SIG-M5 treated with dmso at 0.1 percent for 504 hours (cell line): ENCODE data around the gene MMP24OS.
"Not testable (repeated sequence)": the region's sequence is repeated elsewhere in the genome, so short reads cannot be mapped to it uniquely, and the experiment has no call there.

Experiments used
- DNase-seq: peaks from one replicate; lab custom pipeline; 2025; ENCODE audit not compliant: unreplicated experiment; lab: John Stamatoyannopoulos, UW

The MMP24OS gene

GRCh38 chr20:35277531-35278395, at the start of gene MMP24OS:
MMP24OS (minus strand) TSS chr20:35278122; CDS start chr20:35277929, 193 bp downstream.
- DNase-seq, result peak; percentile 91

DNA sequence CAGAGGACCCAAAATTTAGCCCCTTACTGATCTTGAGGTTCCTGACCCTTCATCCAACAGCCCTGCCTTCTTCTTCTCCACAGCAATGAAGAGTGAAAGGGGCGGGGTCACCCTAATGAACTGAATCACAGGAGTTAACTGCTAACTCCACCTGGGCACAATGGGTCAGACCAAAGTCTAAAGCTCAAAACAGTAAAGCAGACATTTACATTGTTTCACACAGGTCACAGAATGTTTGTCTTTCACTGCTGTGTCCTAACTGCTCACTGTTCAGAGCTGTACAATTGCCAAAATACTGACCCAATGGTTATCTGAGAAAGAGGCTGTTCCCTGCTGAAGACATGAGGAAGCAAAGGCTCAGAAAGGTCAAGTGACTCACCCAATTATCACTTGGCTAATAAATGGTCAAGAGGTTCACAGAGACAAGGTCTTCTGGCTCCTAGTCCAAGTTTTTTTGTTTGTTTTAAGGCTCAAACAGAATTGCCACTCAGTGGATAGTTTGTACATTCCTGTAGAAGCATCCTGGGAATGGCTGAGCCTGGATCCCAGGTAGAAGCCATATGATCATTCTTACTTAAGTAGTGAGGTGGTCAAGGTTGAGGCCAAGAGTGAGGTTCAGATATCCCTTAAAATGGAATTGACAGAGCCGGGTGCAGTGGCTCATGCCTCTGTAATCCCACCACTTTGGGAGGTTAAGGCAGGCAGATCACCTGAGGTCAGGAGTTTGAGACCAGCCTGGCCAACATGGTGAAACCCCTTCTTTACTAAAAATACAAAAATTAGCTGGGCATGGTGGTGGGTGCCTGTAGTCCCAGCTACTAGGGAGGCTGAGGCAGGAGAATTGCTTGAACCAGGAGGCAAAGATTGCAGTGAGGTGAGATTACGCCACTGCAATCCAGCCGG, 49.4 kb upstream of the MMP24OS start:
- DNase-seq, result no peak

DNA sequence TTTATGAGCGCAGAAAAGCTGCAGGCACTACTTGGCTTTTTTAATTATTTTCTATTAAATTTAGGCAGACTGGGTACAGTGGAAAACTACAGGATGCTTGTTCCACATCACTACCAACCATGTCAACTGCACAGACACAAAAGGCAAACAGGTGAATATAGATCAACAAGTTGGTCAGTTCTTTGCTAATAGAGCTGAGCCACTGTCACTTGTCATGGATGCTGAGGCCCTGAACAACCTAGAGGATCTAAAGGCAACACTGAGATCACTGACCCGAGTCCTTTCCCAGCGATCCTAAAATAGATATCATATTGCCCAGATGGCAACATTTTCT, 48.8 kb upstream of the MMP24OS start:
- DNase-seq, result no peak

DNA sequence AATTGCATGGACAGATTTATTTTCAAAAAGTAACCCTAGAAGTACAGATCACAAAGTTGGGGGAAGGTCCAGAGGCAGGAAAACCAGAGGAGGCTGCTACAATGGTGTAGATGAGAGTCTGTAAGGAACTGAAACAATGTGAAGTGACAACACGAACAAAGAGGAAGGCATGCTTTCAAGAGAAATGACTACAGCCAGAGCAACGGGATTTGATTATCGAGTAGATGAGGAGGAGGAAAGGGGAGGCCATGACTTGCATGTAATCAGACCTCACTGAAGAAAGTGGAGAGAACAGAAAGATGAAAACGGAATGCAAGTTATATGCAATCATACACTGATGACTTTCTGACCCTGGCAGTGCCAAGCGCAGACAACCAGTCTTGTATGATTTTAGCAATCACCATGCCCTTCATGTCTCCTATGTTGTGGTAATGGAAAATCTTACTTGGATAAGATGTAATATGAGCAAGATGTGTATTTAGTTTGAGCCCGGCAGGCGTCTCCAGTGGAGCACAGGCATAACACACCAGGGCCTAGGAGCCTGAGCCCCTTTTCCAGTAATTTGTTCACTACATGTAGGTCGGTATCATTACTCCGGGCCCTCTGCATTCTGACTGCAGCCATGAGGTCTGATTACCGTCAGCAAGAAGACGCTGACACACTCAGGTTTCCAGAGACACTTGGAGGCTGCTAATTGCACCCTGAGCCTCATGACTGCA, 48.3 kb upstream of the MMP24OS start:
- peak; percentile 72 for DNase-seq

DNA sequence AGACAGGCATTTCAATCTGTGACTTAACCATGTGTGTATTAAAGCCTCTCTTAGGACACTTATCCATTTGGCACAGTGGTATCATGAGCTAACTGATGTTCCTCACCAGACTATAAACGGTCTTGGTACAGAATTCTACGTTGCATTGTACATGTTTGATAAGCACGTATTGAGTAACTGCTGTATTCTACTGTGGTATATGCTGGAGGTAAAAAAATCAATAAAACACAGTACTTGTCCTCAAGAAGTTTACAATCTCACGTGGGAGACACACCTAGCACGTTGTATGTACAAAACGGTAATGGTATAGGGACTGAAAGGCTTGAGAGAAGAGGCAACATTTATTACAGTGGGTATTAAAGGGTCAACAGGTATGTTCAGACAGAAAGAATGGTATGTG, 47.5 kb upstream of the MMP24OS start:
- DNase-seq, result no peak

DNA sequence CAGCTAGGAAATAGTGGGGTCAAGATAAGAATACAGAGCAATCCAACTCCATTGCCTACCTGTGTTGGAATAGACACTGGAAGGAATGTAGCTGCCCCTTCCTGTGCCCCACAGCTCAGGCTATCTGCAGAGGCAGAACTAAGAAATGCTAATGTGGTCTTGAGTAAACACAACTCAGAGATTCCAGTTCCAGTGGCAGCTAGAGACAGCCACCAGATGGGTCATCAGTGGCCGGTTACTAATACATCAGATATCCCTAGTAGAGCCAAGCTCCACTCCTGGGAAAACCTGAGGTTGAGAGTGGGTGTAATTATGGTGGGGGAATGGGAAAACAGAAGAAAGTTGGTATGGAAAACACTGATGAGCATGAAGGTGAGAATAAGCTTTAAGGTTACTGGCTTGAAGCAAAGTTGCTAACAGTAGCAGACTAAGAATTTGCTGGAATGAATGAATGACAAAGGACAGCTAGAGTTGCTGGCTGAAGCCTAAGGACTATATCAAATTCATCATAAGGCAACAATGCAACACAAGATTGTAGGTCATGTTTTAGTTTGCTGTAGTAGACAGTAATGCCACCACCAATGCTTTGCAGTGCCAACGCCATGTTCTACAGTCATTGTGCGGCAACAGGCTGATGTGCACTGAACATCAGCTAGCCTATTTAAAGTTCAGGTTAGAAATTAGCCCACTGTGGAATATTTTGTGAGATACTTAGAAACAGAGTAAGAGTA, 42.6 kb upstream of the MMP24OS start:
- DNase-seq, result no peak

DNA sequence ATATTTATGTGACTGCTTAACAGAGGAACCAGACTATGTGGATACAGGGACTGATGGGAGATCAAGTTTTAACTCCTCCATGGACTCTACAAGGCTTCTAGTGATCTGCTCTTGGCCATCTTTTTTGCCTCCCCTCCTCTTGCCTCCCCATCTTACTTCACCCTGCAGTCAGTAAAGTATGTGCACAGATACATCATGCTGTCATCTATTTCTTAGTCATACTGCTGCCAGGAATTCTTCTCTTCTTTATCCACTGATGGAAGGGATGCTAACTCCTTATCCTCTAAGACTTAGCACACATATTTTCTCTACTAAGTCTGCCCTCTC, 41.9 kb upstream of the MMP24OS start:
- no peak for DNase-seq

DNA sequence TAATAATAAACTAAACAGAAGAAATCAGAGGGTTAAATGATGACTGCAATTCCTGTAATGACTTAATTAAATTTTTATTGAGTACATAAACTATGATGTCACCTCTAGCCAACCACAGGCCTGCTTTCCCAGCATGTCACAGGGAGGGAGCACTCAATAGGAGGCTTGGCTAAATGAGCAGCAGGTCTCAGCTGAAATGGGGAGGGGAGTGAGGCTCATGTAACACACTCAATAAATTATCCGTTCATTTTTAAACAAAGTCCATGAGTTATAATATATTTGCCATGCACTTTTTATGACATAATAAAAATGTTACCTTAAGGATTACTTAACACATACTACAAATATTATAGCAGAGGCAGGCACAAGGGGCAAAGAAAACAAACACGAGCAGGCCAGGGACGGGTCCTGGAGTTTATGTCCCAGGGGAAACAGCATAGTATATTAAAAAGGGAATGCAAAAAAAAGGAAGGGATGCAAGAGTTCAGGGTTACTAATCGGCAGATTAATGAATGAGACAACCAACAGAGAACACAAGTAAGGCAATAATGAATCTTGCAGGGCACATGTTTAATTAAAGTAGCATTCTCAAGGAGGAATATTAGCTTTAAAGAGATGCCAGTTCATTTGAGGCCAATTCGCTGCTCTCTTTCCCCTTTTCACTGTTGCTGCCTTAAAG, 41.4 kb upstream of the MMP24OS start:
- DNase-seq, result no peak

- peak; percentile 29 for DNase-seq
Observed at GRCh38 chr20:35318502-35319157, 40.7 kb upstream of the MMP24OS start.

- DNase-seq, result no peak
Observed at GRCh38 chr20:35317416-35318210, 39.7 kb upstream of the MMP24OS start.

GRCh38 chr20:35316086-35316485, 38.2 kb upstream of the MMP24OS start:
- no peak for DNase-seq

DNA sequence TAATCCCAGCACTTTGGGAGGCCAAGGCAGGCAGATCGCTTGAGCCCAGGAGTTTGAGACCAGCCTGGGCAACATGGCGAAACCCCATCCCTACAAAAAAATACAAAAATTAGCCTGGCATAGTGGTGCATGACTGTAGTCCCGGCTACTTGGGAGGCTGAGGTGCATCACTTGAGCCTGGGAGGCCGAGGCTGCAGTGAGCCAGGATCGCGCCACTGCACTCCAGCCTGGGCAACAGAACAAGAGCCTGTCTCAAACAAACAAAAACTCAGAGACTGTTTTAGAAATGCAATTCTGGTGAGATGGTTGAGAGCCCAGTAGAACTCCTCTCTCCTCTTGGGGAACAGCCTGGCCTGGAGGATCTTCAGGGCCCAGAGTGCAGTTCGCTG, 37.7 kb upstream of the MMP24OS start:
- not testable (repeated sequence) for DNase-seq

DNA sequence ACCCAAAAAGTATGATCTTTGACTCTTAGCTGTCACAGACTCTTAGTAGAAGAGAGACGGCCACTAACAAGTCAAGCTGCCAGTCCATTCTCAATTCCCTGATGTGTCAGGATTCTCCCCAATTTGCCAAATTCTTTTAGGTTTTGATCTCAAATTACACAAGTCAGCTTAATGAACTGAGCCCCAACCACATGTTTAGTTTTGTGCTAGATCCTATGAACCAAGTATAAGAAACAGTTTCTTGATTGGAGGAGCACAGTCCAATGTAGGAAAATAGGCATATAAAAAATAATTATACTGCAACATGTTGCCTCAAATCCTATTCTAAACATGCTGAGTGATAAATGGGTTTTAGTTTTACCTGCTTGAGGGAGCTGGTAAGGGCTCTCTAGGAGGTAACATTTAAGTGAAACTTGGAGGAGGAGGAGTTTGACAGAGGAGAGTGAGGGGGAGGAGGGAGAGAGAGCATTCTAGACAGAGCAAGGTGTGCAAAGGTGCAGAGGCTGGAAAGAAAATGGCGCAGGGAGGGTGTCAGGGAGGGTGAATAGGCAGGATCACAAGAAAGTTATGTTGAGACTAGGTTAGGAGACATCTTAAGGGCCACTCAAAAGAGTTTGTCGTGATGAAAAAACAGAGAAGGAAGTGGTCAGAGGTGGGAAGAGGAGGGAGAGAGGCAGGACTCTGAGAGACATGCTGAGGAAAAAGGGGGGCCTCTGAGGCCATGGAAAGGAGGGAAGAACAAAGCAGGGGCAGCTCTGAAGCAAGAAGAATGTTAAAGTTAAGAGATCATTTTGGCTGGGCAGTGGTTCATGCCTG, 37.1 kb upstream of the MMP24OS start:
- DNase-seq, result no peak

GRCh38 chr20:35312318-35312717, 34.4 kb upstream of the MMP24OS start:
- no peak for DNase-seq

DNA sequence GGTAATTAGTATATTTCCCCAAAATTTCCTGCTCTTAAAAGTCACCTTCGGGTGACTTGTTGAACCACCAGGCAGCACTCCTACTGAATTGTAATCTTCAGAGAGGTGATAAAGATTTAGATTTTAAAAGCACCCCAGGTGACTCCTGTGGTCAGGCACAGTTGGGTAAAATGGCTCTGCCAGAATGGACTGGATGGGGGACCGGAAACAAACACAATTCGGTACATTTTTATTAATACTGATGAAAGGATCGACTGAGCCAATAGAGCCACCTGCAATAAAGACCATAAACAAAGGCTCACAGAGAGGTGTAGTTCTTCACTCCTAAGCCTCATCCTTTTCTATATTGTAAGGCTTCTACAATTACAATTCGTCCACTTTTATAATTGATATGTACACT, 33.9 kb upstream of the MMP24OS start:
- no peak for DNase-seq

DNA sequence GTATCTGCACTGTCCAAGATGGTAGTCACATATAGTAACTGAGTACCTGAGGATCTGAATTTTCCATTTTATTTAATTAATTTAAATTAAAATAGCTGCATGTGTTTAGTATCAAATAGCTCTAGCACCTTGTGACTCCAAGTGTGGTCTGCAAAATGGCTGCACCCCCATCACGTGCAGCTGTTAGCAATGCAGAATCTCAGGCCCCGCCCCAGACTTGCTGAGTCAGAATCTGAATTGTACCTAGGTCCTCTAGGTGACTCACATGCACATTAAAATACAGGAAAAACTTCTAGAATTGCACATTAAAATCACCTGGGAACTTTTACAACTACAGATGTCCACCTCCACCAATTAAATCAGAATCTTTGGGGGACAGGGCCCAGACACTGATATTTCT, 33.5 kb upstream of the MMP24OS start:
- DNase-seq, result no peak

DNA sequence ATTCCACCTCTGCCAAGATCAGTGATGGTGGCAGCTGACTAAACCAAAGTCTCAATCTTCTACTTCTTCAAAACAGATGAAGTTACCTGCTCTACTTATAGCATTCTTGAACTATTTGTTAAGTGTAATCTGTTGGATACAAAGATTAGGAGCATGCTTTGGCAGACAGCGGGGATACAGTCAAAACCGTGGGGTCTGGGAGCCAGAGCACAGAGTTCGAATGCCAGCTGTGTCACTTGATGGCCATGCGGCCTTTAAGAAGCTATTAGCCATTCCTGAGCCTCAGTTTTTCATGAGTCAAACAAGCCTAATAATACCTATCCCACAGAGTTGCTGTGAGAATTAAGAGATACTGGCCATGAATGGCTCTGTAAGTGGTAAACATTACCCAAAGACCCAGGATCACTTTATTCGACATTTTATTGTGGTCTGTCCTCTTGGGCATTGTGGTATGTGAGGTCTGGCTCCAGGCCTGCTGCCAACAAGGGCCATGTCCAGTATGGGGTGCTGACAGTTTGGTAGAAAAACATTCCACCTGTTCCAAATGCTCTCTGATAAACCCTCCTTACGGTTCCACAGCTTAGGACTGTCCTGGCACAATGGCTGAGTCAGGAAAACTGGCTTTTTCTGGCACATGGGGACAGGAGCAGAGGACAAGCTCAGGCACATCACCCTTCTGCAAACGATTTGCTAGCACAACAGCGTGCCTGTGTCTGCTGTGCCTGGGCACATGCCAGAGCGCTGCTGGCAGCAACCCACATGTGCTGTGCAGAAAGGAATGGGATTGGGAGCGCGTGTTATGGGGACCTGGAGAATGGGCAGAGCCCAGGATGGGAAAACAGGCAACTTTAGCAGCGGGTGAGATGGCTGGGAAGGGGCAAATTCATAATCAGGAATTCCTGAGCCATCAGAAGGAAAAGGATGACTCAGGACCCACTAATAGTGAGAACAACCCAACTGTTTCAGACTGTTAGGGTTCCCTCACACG, 30.0 kb upstream of the MMP24OS start:
- no peak for DNase-seq
